Kidney glomerular epithelial cell (primary cell): ENCODE measurements around the gene CDKN2B-AS1.
A peak's percentile ranks its signal among the peaks of the same experiment; 100 is the strongest.

ENCODE experiments used
- DNase-seq: peaks from one replicate; lab custom pipeline; 2025; lab: John Stamatoyannopoulos, UW

CDKN2B-AS1 gene

GRCh38 chr9:22117511-22118384 is 123.2 kb downstream of the CDKN2B-AS1 start:
- peak; percentile 73 for DNase-seq

- no peak for DNase-seq
These were observed 124.4 kb downstream of the CDKN2B-AS1 start for GRCh38 chr9:22118810-22119521.

GRCh38 chr9:22119522-22120158 is 125.0 kb downstream of the CDKN2B-AS1 start:
- peak; percentile 35 for DNase-seq

- no peak for DNase-seq
These were observed 125.6 kb downstream of the CDKN2B-AS1 start for GRCh38 chr9:22120159-22120549.

GRCh38 chr9:22120595-22120994 is 126.0 kb downstream of the CDKN2B-AS1 start:
- no peak for DNase-seq

GRCh38 chr9:22124263-22125011 is 129.8 kb downstream of the CDKN2B-AS1 start:
- no peak for DNase-seq

- no peak for DNase-seq
These were observed 134.5 kb downstream of the CDKN2B-AS1 start for GRCh38 chr9:22129133-22129532.

- DNase-seq = no peak
These were observed 135.0 kb downstream of the CDKN2B-AS1 start for GRCh38 chr9:22129633-22130032.

GRCh38 chr9:22131817-22132216 is 137.2 kb downstream of the CDKN2B-AS1 start:
- DNase-seq = no peak

- DNase-seq = no peak
These were observed 139.8 kb downstream of the CDKN2B-AS1 start for GRCh38 chr9:22134390-22134789.

GRCh38 chr9:22136461-22137096 is 142.0 kb downstream of the CDKN2B-AS1 start:
- DNase-seq = peak; percentile 54

- DNase-seq = no peak
These were observed 144.5 kb downstream of the CDKN2B-AS1 start for GRCh38 chr9:22138956-22139660.

- no peak for DNase-seq
These were observed 147.3 kb downstream of the CDKN2B-AS1 start for GRCh38 chr9:22141908-22142307.

GRCh38 chr9:22142671-22143070 is 148.1 kb downstream of the CDKN2B-AS1 start:
- DNase-seq = no peak

- DNase-seq = no peak
These were observed 149.4 kb downstream of the CDKN2B-AS1 start for GRCh38 chr9:22143799-22144625.

- DNase-seq = no peak
These were observed 152.0 kb downstream of the CDKN2B-AS1 start for GRCh38 chr9:22146604-22147003.

- no peak for DNase-seq
These were observed 153.4 kb downstream of the CDKN2B-AS1 start for GRCh38 chr9:22147813-22148527.

- DNase-seq = no peak
These were observed 153.9 kb downstream of the CDKN2B-AS1 start for GRCh38 chr9:22148528-22148875.

- DNase-seq = no peak
These were observed 154.5 kb downstream of the CDKN2B-AS1 start for GRCh38 chr9:22148876-22149637.
